GM19468 (cell line): ENCODE measurements around the gene RPL3.

Source experiments
- ATAC-seq: cut with Tn5 transposase; IDR thresholded peaks from one replicate; pipeline ENCODE4 v1.9.1; 2021; ENCODE audit warnings: mild to moderate bottlenecking, moderate library complexity, moderate number of reproducible peaks; ENCODE audit not compliant: unreplicated experiment; ENCODE audit errors: extremely low read depth

The RPL3 gene

GRCh38 chr22:39267974-39268373 lies 51.4 kb downstream of the RPL3 start:
- no peak for ATAC-seq

- ATAC-seq: peak; percentile 70
These were observed 52.9 kb downstream of the RPL3 start for GRCh38 chr22:39266398-39267030.

- no peak for ATAC-seq
These were observed 54.1 kb downstream of the RPL3 start for GRCh38 chr22:39265143-39265886.

GRCh38 chr22:39264349-39265038 lies 54.9 kb downstream of the RPL3 start:
- ATAC-seq: no peak

- ATAC-seq: no peak
These were observed 55.6 kb downstream of the RPL3 start for GRCh38 chr22:39263626-39264348.
